Left ventricle myocardium inferior (tissue), 1 donor: Measurements from ENCODE around the gene APOL5. TPM values are rescaled to one million over a fixed set of nuclear protein-coding genes. Genes with fewer than 3 reads are reported as not detected.

ENCODE experiments used
- DNase-seq: peaks from one replicate; pipeline ENCODE4 v3.0.0-alpha.2; 2020
- H3K27ac ChIP-seq: fragments of 200-600 bp; replicated peaks from 2 replicates; pipeline ENCODE4 v1.8.0; 2021
- H3K27me3 ChIP-seq: fragments of 200-600 bp; 2 replicates; pipeline ENCODE4 v1.8.0; 2021; ENCODE audit warnings: low read depth
- H3K36me3 ChIP-seq: fragments of 200-600 bp; 2 replicates; pipeline ENCODE4 v1.8.0; 2021
- H3K4me1 ChIP-seq: fragments of 200-600 bp; 2 replicates; pipeline ENCODE4 v1.8.0; 2021
- H3K4me3 ChIP-seq: fragments of 200-600 bp; 2 replicates; pipeline ENCODE4 v1.8.0; 2021; ENCODE audit warnings: mild to moderate bottlenecking, moderate library complexity
- H3K9me3 ChIP-seq: fragments of 200-600 bp; replicated peaks from 2 replicates; pipeline ENCODE4 v1.8.0; 2021
- CTCF ChIP-seq: fragments of 200-600 bp; IDR thresholded peaks from 2 replicates; pipeline ENCODE4 v1.8.0; 2021; ENCODE audit warnings: antibody characterized with exemption, mild to moderate bottlenecking, borderline replicate concordance
- intact Hi-C: fragments of 100-400 bp; cut with micrococcal nuclease; formaldehyde crosslinking; loops from one replicate; pipeline ENCODE4 v1.11.0; 2022
- total RNA-seq: library from RNA; stranded (reverse); fragmentation: NEBNext Ultra II Directional; extraction: Animal tissue kit (Norgen Biotek cat#: 25700); gene quantifications from one replicate; pipeline ENCODE4 v1.2.1, GENCODE V29; 2021
- donor health status: DM: no; HTN: yes; CAD: no; lungs with severe emphysema.

APOL5 gene
- total RNA-seq, 1 donor from 2014 or later, result not detected

DNA sequence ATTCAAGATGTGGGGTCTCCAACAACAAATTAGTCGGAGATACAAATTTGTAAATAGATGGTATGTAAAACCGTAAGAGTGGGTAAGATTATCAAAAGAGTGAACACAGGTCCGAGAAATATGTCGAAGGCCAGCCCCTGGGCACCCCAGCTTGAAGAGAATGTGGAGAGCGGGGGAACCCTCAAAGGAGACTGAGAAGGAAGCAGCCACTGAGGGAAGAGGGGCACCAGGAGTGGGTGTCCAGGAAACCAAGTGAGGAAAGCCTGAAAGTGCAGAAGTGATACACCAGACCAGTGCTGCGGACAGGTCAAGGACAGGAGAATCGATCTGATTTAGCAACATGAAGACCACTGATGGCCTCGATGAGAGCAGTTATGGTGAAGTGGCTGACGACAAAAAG is 14.4 kb downstream of the APOL5 start:
- Histone ChIP-seq H3K9me3 (no peaks in the 10 kb centered on the region), H3K4me3 (no peak overlapping the region), H3K36me3 (no peaks in the 10 kb centered on the region), H3K27me3 (no peaks in the 10 kb centered on the region), H3K27ac (no peak overlapping the region), H3K4me1 (peaks cover 6% of the 10 kb centered on the region)
- TF ChIP-seq CTCF, result no peak
- intact Hi-C loops, result loop anchor here (10.0 kb wide), 1 partner anchor 57 kb away; no protein-coding TSS in a partner anchor
- no peak for DNase-seq

DNA sequence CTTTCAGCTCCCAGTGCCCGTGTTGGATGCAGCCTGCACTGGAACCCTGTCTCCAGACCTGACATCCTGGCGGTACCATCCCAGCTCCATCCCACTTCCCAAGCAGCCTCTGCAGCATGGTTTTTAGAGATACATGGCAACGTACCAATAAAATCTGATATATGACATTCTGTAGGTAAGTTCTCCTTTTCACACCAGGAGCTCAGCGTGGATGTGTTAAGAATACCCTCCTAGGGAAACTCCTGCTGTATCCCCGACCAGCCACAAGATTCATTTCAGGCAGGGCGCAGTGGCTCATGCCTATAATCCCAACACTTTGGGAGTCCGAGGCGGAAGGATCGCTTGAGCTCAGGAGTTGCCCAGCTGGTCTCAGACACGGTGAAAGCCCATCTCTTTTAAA is 15.4 kb downstream of the APOL5 start:
- peaks cover 3% of the 10 kb centered on the region for H3K36me3 ChIP-seq
- intact Hi-C loops, result loop anchor here (10.0 kb wide), 1 partner anchor 58 kb away; no protein-coding TSS in a partner anchor

DNA sequence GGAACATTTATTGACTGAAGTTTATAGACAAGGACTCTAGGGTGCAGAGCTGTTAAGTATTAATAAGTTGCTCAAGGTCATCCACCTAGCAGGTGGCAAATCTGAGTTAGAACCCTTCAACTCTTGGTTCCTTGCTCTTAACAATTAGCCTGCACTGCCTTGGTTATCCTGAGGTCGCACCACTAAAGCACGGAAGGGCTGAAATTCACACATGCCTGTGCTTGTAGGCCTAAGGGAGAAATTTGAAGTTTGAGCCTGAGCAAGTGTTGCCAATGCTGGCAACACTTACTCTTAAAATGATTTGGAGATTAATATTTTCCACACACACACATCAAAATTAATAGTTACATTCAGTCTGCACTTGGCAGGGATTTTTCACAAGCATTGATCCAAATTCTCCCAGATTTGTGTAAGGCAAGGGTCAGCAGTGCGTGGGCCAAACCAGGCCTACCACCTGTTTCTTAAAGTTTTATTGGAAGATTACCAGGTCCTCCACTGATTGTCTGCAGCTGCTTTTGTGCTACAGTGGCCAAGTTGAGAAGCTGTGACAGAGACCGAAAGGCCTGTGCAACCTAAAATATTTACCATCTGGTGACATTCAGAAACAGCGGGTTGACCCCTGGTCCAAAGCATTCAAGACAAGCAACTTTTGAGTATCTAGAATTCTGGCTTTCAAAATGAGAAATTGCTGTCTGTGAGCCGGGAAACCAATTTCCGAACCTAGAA is 16.3 kb downstream of the APOL5 start:
- H3K27me3 ChIP-seq, result no peaks in the 10 kb centered on the region
- peaks cover 12% of the 10 kb centered on the region for H3K36me3 ChIP-seq
- no peak for TF ChIP-seq CTCF
- no peak overlapping the region for H3K4me3 ChIP-seq
- H3K9me3 ChIP-seq, result no peaks in the 10 kb centered on the region
- no peak for DNase-seq
- H3K27ac ChIP-seq, result peak overlapping the region; percentile 33
- peaks cover 13% of the 10 kb centered on the region for H3K4me1 ChIP-seq
- intact Hi-C loops, result loop anchor here (10.0 kb wide), 1 partner anchor 59 kb away; no protein-coding TSS in a partner anchor

More for the DNA sequence above, 15.4 kb downstream of the APOL5 start:
- Histone ChIP-seq H3K27ac (no peak overlapping the region), H3K4me3 (no peak overlapping the region), H3K27me3 (no peaks in the 10 kb centered on the region), H3K4me1 (peaks cover 6% of the 10 kb centered on the region), H3K9me3 (no peaks in the 10 kb centered on the region)
- TF ChIP-seq CTCF, result no peak
- no peak for DNase-seq

- Histone ChIP-seq H3K27me3 (no peaks in the 10 kb centered on the region), H3K36me3 (peaks cover 16% of the 10 kb centered on the region), H3K27ac (no peak overlapping the region), H3K9me3 (no peaks in the 10 kb centered on the region), H3K4me3 (no peak overlapping the region), H3K4me1 (peaks cover 16% of the 10 kb centered on the region)
- TF ChIP-seq CTCF, result no peak
- intact Hi-C loops, result loop anchor here (10.0 kb wide), 1 partner anchor 60 kb away; no protein-coding TSS in a partner anchor
- no peak for DNase-seq
Observed at GRCh38 chr22:35734517-35734827, 16.8 kb downstream of the APOL5 start.

DNA sequence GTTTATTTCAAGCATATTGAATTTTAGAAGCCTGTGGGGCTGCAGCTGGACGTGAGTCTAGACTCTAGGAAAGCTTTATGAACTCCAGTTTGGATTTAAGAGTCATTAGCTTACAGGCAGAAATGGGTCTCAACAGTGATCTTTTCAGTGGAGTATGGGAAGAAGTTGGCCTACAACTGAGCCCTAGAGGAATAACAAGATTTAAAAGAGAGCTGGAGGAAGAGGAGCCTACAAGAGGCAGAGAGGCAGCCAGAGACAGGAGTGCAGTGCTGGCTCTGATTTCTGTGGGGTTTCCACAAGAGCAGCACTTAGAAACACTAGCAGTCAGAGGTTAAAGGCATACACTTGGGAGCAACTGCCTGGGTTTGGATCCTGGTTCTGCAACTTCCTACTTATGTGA is 17.9 kb downstream of the APOL5 start:
- no peak overlapping the region for H3K27ac ChIP-seq
- peaks cover 16% of the 10 kb centered on the region for H3K36me3 ChIP-seq
- no peaks in the 10 kb centered on the region for H3K27me3 ChIP-seq
- H3K4me3 ChIP-seq, result no peak overlapping the region
- no peak for DNase-seq
- intact Hi-C loops, result loop anchor here (10.0 kb wide), 1 partner anchor 61 kb away; no protein-coding TSS in a partner anchor
- H3K9me3 ChIP-seq, result no peaks in the 10 kb centered on the region
- peaks cover 27% of the 10 kb centered on the region for H3K4me1 ChIP-seq
- TF ChIP-seq CTCF, result no peak
